GM23248 (cell line): ENCODE measurements around the gene HMGN5.

Source experiments
- EZH2 ChIP-seq: fragments of 200-600 bp; sonication (generic); IDR thresholded peaks from 2 replicates; pipeline ENCODE4 v1.6.1; 2018; ENCODE audit warnings: antibody characterized with exemption, mild to moderate bottlenecking; ENCODE audit not compliant: insufficient read depth, poor library complexity, severe bottlenecking
- EZH2phosphoT487 ChIP-seq: fragments of 200-600 bp; sonication (generic); IDR thresholded peaks from 2 replicates; pipeline ENCODE4 v1.6.1; 2018; ENCODE audit warnings: antibody characterized with exemption, moderate library complexity, mild to moderate bottlenecking, low read depth; ENCODE audit not compliant: insufficient read depth

DNA sequence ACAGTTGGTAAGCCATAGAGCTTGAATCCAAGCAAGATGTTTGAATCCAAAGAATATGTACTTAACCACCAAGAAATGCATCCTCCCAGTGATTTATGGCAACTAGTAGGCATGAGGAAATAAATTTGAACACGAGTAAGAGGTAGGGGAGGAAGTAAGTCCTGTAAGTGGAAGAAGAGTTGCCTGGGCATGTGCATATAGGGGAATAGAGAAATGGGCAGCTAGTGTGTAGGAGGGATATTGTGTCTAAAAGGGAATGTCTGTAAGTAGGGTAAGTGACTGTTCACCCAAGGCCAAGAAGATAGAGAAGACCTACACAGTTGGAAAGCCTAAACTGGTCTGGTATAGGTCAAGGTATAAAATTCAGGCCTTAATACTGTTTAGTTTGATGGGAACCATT, 4.8 kb upstream of the HMGN5 start:
- no peak for TF ChIP-seq EZH2phosphoT487
- TF ChIP-seq EZH2 = no peak
